HL-60 (cell line): Measurements from ENCODE around the gene VAMP8.

ENCODE experiments used
- SPI1 ChIP-seq: IDR thresholded peaks from 2 replicates; pipeline ENCODE4 v1.6.1; 2012; ENCODE audit warnings: low read depth, mild to moderate bottlenecking, borderline replicate concordance
- TF ChIP-seq, protein P1 (sequence below): IDR thresholded peaks from one replicate; pipeline ENCODE4 v1.5.1; 2011; ENCODE audit warnings: low read length, control low read depth, inconsistent platforms; ENCODE audit not compliant: insufficient read depth
- TF ChIP-seq, protein P2 (sequence below): IDR thresholded peaks from 2 replicates; pipeline ENCODE4 v1.6.1; 2012; ENCODE audit warnings: low read depth; ENCODE audit not compliant: insufficient replicate concordance

- TF ChIP-seq, protein P1, sequence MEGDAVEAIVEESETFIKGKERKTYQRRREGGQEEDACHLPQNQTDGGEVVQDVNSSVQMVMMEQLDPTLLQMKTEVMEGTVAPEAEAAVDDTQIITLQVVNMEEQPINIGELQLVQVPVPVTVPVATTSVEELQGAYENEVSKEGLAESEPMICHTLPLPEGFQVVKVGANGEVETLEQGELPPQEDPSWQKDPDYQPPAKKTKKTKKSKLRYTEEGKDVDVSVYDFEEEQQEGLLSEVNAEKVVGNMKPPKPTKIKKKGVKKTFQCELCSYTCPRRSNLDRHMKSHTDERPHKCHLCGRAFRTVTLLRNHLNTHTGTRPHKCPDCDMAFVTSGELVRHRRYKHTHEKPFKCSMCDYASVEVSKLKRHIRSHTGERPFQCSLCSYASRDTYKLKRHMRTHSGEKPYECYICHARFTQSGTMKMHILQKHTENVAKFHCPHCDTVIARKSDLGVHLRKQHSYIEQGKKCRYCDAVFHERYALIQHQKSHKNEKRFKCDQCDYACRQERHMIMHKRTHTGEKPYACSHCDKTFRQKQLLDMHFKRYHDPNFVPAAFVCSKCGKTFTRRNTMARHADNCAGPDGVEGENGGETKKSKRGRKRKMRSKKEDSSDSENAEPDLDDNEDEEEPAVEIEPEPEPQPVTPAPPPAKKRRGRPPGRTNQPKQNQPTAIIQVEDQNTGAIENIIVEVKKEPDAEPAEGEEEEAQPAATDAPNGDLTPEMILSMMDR: no peak
- TF ChIP-seq, protein P2, sequence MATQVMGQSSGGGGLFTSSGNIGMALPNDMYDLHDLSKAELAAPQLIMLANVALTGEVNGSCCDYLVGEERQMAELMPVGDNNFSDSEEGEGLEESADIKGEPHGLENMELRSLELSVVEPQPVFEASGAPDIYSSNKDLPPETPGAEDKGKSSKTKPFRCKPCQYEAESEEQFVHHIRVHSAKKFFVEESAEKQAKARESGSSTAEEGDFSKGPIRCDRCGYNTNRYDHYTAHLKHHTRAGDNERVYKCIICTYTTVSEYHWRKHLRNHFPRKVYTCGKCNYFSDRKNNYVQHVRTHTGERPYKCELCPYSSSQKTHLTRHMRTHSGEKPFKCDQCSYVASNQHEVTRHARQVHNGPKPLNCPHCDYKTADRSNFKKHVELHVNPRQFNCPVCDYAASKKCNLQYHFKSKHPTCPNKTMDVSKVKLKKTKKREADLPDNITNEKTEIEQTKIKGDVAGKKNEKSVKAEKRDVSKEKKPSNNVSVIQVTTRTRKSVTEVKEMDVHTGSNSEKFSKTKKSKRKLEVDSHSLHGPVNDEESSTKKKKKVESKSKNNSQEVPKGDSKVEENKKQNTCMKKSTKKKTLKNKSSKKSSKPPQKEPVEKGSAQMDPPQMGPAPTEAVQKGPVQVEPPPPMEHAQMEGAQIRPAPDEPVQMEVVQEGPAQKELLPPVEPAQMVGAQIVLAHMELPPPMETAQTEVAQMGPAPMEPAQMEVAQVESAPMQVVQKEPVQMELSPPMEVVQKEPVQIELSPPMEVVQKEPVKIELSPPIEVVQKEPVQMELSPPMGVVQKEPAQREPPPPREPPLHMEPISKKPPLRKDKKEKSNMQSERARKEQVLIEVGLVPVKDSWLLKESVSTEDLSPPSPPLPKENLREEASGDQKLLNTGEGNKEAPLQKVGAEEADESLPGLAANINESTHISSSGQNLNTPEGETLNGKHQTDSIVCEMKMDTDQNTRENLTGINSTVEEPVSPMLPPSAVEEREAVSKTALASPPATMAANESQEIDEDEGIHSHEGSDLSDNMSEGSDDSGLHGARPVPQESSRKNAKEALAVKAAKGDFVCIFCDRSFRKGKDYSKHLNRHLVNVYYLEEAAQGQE: no peak
- no peak for TF ChIP-seq SPI1
Measured at GRCh38 chr2:85540133-85540648, 37.2 kb upstream of the VAMP8 start.
